WTC11 (cell line): Measurements from ENCODE around the gene C22orf42. TPM values are rescaled to one million over a fixed set of nuclear protein-coding genes. Genes with fewer than 3 reads are reported as not detected.
"Not testable (repeated sequence)": the region's sequence is repeated elsewhere in the genome, so short reads cannot be mapped to it uniquely, and the experiment has no call there.

Experiments
- ATAC-seq: fragments of 200-7000 bp; cut with Tn5 transposase; 2 replicates; pipeline ENCODE4 v1.10.0; 2021; ENCODE audit warnings: mild to moderate bottlenecking, moderate library complexity
- CTCF ChIA-PET: fragments of 300-600 bp; sonication (Branson Sonifier 250); formaldehyde crosslinking; loops from one replicate; lab custom pipeline; 2021; ENCODE audit warnings: antibody characterized with exemption; lab: Charles Lee
- POLR2A ChIA-PET: fragments of 350-600 bp; sonication (Branson Sonifier 250); formaldehyde crosslinking; loops from one replicate; lab custom pipeline; 2021; ENCODE audit warnings: antibody characterized with exemption; lab: Charles Lee
- DNase-seq: peaks from one replicate; pipeline ENCODE4 v3.0.0; 2021; ENCODE audit warnings: low spot score
- H3K27ac Mint-ChIP-seq: 2 replicates; pipeline ENCODE4 v1.8.0; 2021; ENCODE audit warnings: mixed read lengths
- H3K27me3 Mint-ChIP-seq: 2 replicates; pipeline ENCODE4 v1.8.0; 2021; ENCODE audit warnings: low read depth, mild to moderate bottlenecking, moderate library complexity, mixed read lengths
- H3K36me3 Mint-ChIP-seq: 2 replicates; pipeline ENCODE4 v1.8.0; 2021; ENCODE audit warnings: mixed read lengths
- H3K4me1 Mint-ChIP-seq: 2 replicates; pipeline ENCODE4 v1.8.0; 2022; ENCODE audit warnings: mixed read lengths
- H3K4me3 Mint-ChIP-seq: 2 replicates; pipeline ENCODE4 v1.8.0; 2021; ENCODE audit warnings: mild to moderate bottlenecking, moderate library complexity, mixed read lengths
- H3K9me3 Mint-ChIP-seq: 2 replicates; pipeline ENCODE4 v1.8.0; 2021; ENCODE audit warnings: mixed read lengths
- CREM ChIP-seq: sonication (generic); formaldehyde crosslinking; IDR thresholded peaks from 2 replicates; pipeline ENCODE4 v1.8.1; 2022; ENCODE audit warnings: mild to moderate bottlenecking, missing genetic modification reagents, moderate library complexity
- total RNA-seq: library from RNA; stranded (reverse); gene quantifications from 3 replicates; pipeline ENCODE4 v1.2.3, GENCODE V29; 2021
- TF ChIP-seq, protein P1 (sequence below): sonication (generic); formaldehyde crosslinking; IDR thresholded peaks from 2 replicates; pipeline ENCODE4 v1.8.0; 2022; ENCODE audit warnings: mild to moderate bottlenecking, missing genetic modification reagents

C22orf42 gene
- total RNA-seq, 1 experiment from 2014 or later, result 0.61 TPM

DNA sequence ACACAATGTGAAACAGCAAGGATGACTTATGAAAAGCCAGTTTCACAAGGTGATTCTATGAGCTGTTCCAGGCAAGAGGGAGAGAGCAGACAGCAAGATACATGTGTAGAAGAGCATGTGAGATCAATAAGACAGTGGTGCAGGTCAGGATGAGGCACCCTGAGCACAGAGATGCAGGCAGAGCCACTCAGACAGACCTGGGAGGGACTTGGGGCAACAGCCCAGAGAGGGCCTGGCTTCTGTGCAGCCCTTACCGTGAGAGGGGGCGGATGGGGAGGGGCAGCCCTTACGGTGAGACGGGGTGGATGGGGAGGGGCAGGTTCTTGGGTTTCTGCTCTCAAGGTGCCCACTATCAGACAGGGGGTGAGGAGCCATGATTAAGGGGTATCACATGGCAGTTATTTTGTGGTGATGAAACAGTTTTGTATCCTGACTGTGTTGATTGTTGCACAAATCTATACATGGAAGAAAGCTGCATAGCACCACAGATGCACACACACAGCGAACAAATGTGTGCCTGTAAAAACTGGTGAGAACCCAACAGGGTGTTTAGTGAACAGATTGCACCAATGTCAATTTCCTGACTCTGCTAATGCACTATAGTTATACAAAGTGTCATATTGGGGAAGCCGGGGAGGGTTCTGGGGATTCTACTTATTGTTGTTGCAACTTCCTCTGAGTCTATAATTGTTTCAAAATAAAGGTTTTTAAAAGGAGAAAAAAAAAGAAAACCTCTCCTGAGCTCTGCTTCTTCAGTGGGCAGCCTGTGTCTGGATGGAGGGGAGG, 5.2 kb upstream of the C22orf42 start (continued):
- TF ChIP-seq, protein P1, sequence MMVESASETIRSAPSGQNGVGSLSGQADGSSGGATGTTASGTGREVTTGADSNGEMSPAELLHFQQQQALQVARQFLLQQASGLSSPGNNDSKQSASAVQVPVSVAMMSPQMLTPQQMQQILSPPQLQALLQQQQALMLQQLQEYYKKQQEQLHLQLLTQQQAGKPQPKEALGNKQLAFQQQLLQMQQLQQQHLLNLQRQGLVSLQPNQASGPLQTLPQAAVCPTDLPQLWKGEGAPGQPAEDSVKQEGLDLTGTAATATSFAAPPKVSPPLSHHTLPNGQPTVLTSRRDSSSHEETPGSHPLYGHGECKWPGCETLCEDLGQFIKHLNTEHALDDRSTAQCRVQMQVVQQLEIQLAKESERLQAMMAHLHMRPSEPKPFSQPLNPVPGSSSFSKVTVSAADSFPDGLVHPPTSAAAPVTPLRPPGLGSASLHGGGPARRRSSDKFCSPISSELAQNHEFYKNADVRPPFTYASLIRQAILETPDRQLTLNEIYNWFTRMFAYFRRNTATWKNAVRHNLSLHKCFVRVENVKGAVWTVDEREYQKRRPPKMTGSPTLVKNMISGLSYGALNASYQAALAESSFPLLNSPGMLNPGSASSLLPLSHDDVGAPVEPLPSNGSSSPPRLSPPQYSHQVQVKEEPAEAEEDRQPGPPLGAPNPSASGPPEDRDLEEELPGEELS (CRISPR knock-in tag), result no peak
- no peak for TF ChIP-seq CREM (CRISPR knock-in tag)
- TF ChIP-seq, all 79 proteins: peak for 0

DNA sequence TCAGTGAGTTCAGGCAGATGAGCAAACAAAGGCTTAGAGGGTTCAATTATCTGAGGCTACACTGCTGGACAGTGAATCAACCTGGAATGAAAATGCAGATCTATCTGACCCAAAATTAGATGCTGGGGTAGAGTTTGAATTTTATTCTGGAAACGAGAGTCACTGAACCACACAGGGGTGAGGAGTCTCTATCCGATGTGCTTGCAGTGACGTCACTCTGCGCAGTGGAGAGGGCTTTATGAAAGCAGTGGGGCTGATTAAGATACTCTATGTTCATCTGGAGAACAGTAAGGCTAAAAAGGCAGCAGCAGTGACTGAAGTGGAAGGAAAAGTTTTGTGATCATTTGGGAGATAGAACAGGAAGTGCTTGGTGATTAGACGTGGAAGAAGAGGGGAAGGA, 1.3 kb upstream of the C22orf42 start:
- H3K4me3 Mint-ChIP-seq, H3K27me3 Mint-ChIP-seq, DNase-seq, POLR2A ChIA-PET, H3K9me3 Mint-ChIP-seq, ATAC-seq, H3K27ac Mint-ChIP-seq, H3K36me3 Mint-ChIP-seq, CTCF ChIA-PET: not testable (repeated sequence)
- H3K4me1 Mint-ChIP-seq, result peaks cover 37% of the 10 kb centered on the region

DNA sequence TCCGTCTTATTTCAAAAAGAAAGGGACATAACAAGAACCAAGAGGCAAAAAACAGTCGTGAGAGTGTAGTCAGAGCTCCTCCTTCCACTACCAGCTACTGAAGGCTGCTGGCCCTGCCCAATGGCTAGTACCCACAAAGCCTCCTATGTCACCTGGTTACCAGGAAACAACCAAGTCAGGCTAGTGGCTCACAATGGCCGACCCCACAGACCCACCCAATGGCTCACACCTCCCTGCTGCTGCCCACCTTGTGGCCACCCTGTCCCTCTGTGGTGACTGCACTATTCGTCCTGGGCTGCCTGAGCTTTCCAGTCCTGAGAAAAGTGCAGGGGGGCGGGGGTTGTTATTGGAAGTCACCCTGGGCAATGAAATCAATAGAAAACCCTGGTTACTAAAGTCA, 1.5 kb downstream of the C22orf42 start:
- H3K36me3 Mint-ChIP-seq, H3K27ac Mint-ChIP-seq, H3K4me3 Mint-ChIP-seq, H3K9me3 Mint-ChIP-seq, H3K27me3 Mint-ChIP-seq, CTCF ChIA-PET, POLR2A ChIA-PET, DNase-seq: not testable (repeated sequence)
- peaks cover 24% of the 10 kb centered on the region for H3K4me1 Mint-ChIP-seq
- ATAC-seq, result peak; percentile 58

DNA sequence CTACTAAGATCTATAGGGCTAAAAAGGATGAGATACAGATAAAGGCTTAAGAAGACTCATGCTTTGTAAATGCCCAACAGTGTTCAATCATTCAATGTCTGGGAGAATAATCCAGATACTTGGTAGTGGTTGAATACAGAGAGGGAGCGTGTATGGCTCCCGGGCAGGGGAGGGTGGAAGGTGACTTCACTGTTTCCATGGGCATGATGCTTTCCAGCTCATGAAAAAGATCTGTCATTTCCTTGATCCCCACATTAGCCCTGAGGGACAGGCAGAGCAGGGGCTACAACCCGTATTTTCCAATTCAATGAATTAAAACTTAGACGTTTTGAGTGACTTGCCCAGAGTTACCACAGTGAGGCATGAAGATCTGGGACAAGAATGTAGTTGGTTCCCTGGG, 4.4 kb downstream of the C22orf42 start:
- H3K27me3 Mint-ChIP-seq, H3K9me3 Mint-ChIP-seq, ATAC-seq, POLR2A ChIA-PET, CTCF ChIA-PET, H3K27ac Mint-ChIP-seq, H3K36me3 Mint-ChIP-seq, DNase-seq, H3K4me3 Mint-ChIP-seq: not testable (repeated sequence)
- peaks cover 41% of the 10 kb centered on the region for H3K4me1 Mint-ChIP-seq

DNA sequence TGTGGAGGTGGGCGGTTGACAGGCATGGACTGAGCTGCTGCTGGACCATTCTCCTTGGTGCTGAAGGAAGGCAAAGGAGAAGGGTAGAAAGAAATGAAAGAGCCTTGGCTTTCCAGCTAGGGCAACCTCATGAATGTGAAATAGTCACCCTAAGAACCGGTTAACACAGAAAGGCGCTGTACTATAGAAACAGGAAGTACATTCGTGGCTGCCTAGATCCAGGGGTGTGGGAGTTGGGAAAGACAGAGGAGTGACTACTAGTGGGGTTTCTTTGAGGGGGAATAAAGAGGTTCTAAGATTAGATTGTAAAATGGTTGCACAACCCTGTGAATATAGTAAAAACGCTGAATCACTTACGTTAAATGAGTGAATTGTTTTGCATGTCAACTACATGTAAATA, 7.5 kb downstream of the C22orf42 start:
- ATAC-seq, POLR2A ChIA-PET: not testable (repeated sequence)
- peaks cover 49% of the 10 kb centered on the region for H3K4me1 Mint-ChIP-seq

DNA sequence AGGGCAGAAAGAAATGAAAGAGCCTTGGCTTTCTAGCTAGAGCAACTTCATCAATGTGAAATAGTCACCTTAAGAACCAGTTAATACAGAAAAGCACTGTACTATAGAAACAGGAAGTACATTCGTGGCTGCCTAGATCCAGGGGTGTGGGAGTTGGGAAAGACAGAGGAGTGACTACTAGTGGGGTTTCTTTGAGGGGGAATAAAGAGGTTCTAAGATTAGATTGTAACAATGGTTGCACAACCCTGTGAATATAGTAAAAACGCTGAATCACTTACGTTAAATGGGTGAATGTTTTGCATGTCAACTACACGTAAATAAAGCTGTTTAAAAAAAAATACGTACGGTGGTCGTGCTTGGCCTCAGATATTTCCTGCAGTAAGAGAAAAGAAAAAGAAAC, 8.5 kb downstream of the C22orf42 start:
- H3K27ac Mint-ChIP-seq, H3K36me3 Mint-ChIP-seq, CTCF ChIA-PET, H3K4me3 Mint-ChIP-seq, DNase-seq, POLR2A ChIA-PET, ATAC-seq, H3K9me3 Mint-ChIP-seq, H3K27me3 Mint-ChIP-seq: not testable (repeated sequence)
- H3K4me1 Mint-ChIP-seq, result peaks cover 42% of the 10 kb centered on the region

More for the DNA sequence above, 7.5 kb downstream of the C22orf42 start:
- H3K27me3 Mint-ChIP-seq, H3K9me3 Mint-ChIP-seq, H3K4me3 Mint-ChIP-seq, H3K36me3 Mint-ChIP-seq, CTCF ChIA-PET, DNase-seq: not testable (repeated sequence)
- peak overlapping the region; percentile 9; the same call in 1 of the 2 replicates for H3K27ac Mint-ChIP-seq

DNA sequence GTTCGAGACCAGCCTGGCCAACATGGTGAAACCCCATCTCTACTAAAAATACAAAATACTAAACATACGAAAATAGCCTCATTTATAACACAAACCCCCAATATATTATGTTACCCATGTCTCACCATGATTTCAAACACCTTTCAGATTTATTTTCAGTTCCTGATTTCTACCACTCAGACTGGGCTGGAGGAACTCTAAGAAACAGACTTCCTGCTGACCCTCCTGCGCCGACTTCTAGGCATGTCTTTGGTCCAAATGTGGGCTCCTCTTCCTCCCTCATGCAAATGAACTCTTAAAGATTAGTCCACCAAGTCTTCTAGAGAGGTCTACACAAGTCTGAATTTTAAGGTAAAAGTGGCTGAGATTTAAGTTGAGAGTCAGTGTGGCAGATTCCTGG, 10.7 kb downstream of the C22orf42 start:
- H3K4me3 Mint-ChIP-seq, DNase-seq, H3K9me3 Mint-ChIP-seq, H3K27me3 Mint-ChIP-seq, POLR2A ChIA-PET, H3K36me3 Mint-ChIP-seq, ATAC-seq: not testable (repeated sequence)
- Mint-ChIP-seq H3K27ac (peak overlapping the region; percentile 75), H3K4me1 (peaks cover 46% of the 10 kb centered on the region)
- CTCF ChIA-PET, result interaction anchor here (0.7 to 1.0 kb wide), 2 partner anchors 168 to 178 kb away, joined by 3 read pairs; no protein-coding TSS in a partner anchor

DNA sequence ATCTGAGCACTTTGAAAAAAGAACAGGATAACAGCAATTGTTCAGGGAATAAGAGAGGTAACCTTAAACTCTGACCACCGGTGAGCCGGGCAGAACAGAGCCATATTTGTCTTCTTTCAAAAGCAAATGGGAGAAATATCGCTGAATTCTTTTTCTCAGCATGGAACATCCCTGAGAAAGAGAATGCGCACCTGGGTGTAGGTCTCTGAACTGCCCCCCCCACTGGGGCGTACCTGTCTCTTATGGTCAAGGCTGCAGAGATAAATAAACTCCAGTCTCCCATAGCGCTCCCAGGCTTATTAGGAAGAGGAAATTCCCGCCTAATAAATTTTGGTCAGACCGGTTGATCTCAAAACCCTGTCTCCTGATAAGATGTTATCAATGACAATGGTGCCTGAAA, 12.0 kb downstream of the C22orf42 start:
- not testable (repeated sequence) for ATAC-seq, H3K9me3 Mint-ChIP-seq
- peak overlapping the region; percentile 37 for H3K4me3 Mint-ChIP-seq
- 0 out of 2 replicates have a peak, but pooled peaks have one; percentile 24 for TF ChIP-seq CREM (CRISPR knock-in tag)
- TF ChIP-seq, all 79 proteins: peak for 1; not testable (repeated sequence) for 78
- H3K36me3 Mint-ChIP-seq, POLR2A ChIA-PET, CTCF ChIA-PET, H3K27me3 Mint-ChIP-seq: not testable (repeated sequence)
- peaks cover 44% of the 10 kb centered on the region for H3K4me1 Mint-ChIP-seq
- peak overlapping the region; percentile 82 for H3K27ac Mint-ChIP-seq
- DNase-seq, result peak; percentile 64
